Nephron progenitor cell (in vitro differentiated cells): ENCODE measurements around the gene SMAP2.

Experiments
- DNase-seq: peaks from one replicate; pipeline ENCODE4 v3.0.0; 2021
- H3K27ac Mint-ChIP-seq: 2 replicates; pipeline ENCODE4 v1.8.0; 2021; ENCODE audit warnings: mild to moderate bottlenecking, moderate library complexity, mixed read lengths
- H3K27me3 Mint-ChIP-seq: 2 replicates; pipeline ENCODE4 v1.8.0; 2021; ENCODE audit warnings: mild to moderate bottlenecking, low read depth, mixed read lengths; ENCODE audit not compliant: poor library complexity
- H3K36me3 Mint-ChIP-seq: 2 replicates; pipeline ENCODE4 v1.8.0; 2021; ENCODE audit warnings: low read depth, mixed read lengths
- H3K4me1 Mint-ChIP-seq: 2 replicates; pipeline ENCODE4 v1.8.0; 2021; ENCODE audit warnings: mixed read lengths
- H3K4me3 Mint-ChIP-seq: 2 replicates; pipeline ENCODE4 v1.8.0; 2021; ENCODE audit warnings: mild to moderate bottlenecking, moderate library complexity, mixed read lengths
- H3K9me3 Mint-ChIP-seq: 2 replicates; pipeline ENCODE4 v1.8.0; 2021; ENCODE audit warnings: mild to moderate bottlenecking, moderate library complexity, mixed read lengths
- TF ChIP-seq, protein P1 (sequence below): fragments of 200-600 bp; sonication (generic); IDR thresholded peaks from 2 replicates; pipeline ENCODE4 v1.5.0; 2021; ENCODE audit warnings: antibody characterized with exemption

The SMAP2 gene

DNA sequence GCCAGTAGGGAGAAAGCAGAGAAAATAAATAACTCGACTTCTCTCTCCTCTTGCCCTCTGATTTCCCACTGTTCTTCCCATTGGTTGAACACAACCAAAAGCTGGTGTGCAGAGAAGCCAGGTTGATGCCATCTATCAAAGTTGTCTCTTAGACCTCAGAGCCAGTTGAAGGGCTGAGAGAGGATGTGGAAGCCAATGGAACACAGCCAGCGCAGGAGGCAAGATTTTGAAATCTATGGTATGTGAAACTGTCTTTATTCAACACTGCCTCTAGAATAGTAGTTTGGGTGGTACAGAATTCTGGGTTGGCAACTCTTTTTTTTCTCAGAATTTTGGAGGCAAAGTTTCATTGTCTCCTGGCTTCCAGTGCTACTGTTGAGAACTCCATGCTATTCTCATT, 11.3 kb upstream of the SMAP2 start:
- Mint-ChIP-seq H3K36me3 (no peaks in the 10 kb centered on the region), H3K4me1 (no peaks in the 10 kb centered on the region), H3K27ac (no peak overlapping the region), H3K27me3 (peaks cover 32% of the 10 kb centered on the region), H3K4me3 (no peak overlapping the region), H3K9me3 (peaks cover 29% of the 10 kb centered on the region)
- TF ChIP-seq, protein P1, sequence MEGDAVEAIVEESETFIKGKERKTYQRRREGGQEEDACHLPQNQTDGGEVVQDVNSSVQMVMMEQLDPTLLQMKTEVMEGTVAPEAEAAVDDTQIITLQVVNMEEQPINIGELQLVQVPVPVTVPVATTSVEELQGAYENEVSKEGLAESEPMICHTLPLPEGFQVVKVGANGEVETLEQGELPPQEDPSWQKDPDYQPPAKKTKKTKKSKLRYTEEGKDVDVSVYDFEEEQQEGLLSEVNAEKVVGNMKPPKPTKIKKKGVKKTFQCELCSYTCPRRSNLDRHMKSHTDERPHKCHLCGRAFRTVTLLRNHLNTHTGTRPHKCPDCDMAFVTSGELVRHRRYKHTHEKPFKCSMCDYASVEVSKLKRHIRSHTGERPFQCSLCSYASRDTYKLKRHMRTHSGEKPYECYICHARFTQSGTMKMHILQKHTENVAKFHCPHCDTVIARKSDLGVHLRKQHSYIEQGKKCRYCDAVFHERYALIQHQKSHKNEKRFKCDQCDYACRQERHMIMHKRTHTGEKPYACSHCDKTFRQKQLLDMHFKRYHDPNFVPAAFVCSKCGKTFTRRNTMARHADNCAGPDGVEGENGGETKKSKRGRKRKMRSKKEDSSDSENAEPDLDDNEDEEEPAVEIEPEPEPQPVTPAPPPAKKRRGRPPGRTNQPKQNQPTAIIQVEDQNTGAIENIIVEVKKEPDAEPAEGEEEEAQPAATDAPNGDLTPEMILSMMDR = no peak
- no peak for DNase-seq

DNA sequence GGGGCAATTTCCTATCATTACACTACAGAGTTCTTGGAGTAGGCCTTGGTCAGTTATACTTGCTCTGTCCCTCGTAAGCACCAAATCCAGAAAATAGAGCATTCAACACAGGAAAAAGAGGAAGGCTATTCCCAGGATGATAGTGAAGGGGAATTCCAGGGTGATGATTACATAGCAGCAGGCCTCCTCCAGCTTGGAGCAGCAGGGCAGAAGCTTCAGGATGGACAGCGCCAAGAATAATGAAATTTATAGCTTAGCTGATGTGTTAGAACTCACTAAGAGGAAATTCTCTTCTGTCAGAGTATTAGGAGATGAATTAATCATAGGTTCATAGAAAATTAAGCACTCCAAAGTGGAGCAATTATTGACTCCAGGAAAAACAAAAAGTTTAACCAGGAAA, 10.8 kb upstream of the SMAP2 start:
- DNase-seq = no peak
- TF ChIP-seq, protein P1 = no peak
- Mint-ChIP-seq H3K4me3 (no peak overlapping the region), H3K4me1 (no peaks in the 10 kb centered on the region), H3K36me3 (no peaks in the 10 kb centered on the region), H3K9me3 (peaks cover 24% of the 10 kb centered on the region), H3K27me3 (peaks cover 32% of the 10 kb centered on the region), H3K27ac (no peak overlapping the region)

DNA sequence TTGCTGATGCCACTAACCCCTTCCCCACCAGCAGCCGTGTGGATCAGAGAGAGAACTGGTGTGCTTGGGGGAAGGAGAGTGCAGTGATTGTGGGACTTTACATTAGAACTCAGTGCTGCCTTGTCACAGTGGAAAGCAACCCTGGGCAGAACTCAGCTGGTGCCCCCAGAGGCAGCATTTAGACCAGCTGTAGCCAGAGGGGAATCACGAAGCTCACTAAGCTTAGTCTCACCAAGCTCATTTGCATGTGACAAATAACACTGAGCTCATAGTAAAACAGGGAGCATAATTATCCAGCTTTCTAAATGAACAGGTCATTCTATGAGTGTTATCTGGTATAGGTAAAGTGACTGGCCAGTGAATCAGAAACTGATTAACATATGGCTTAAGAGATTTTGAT, 9.8 kb upstream of the SMAP2 start:
- H3K4me1 Mint-ChIP-seq = no peaks in the 10 kb centered on the region

DNA sequence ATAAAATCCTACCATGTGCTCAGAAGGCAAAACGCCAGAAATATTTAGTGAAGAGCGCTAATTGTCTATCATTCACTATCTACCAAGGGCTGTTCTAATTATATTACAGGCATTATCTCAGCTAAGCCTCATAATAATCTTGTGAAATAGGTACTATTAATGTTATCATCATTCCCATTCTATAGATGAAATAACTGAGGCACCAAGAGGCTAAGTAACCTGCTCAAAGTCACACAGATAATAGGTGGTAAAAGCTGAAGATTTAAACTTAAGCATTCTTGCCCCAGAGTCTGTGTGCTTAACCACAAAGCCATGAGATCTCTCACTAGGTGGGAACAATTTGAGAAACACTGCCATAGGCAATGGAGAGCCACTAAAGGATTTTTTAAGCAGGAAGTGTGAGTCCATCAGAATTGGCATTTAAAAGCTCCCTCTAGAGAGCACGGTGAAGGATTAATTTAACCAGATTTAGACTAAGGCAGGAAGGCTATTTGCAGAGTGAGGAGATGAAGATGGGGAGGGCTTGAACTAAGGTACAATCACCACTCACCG, 1.7 kb upstream of the SMAP2 start:
- no peaks in the 10 kb centered on the region for H3K9me3 Mint-ChIP-seq
- no peak overlapping the region for H3K4me3 Mint-ChIP-seq
- TF ChIP-seq, protein P1 = no peak
- DNase-seq = no peak
- no peaks in the 10 kb centered on the region for H3K36me3 Mint-ChIP-seq
- H3K27ac Mint-ChIP-seq = no peak overlapping the region
- H3K27me3 Mint-ChIP-seq = peaks cover 3% of the 10 kb centered on the region
- peaks cover 20% of the 10 kb centered on the region for H3K4me1 Mint-ChIP-seq

More for the DNA sequence above, 9.8 kb upstream of the SMAP2 start:
- Mint-ChIP-seq H3K36me3 (no peaks in the 10 kb centered on the region), H3K4me3 (no peak overlapping the region), H3K27me3 (peaks cover 32% of the 10 kb centered on the region), H3K27ac (no peak overlapping the region), H3K9me3 (peaks cover 14% of the 10 kb centered on the region)
- no peak for DNase-seq
- TF ChIP-seq, protein P1 = no peak

DNA sequence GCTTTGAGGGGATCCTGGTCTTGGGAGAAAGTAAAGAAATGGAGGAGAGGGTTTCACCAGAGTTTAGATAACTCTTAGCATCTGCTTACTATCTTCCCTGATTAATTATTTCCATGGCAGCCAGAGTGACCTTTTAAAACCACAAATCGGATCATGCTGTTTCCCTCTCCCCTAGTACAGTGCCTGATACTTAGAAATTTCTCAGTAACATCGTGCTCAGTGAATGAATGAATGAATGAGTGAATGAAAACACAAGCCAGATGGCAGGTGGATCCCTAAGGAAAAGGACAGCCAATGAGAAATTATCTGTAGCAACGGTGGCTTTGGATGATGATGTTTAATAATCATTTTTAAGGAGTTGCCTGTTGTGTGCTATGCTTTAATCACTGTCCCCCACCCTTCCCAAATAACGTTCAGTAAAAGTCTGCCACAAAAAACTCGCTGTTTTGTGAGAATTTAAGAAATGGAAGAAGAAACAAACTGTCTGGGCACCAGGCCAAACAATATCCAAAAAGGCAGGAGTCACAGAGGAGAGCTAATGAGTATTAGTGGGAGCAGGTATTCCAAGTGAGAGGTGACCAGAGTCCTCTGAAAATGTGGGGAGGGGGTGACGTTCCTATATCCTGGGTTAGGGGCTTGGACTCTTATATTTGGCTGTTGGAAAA, 737 bp upstream of the SMAP2 start:
- Mint-ChIP-seq H3K27me3 (peaks cover 3% of the 10 kb centered on the region), H3K36me3 (no peaks in the 10 kb centered on the region), H3K4me1 (peaks cover 20% of the 10 kb centered on the region), H3K4me3 (peak overlapping the region; percentile 97), H3K9me3 (no peaks in the 10 kb centered on the region), H3K27ac (no peak overlapping the region)
- TF ChIP-seq, protein P1 = no peak
- DNase-seq = no peak

DNA sequence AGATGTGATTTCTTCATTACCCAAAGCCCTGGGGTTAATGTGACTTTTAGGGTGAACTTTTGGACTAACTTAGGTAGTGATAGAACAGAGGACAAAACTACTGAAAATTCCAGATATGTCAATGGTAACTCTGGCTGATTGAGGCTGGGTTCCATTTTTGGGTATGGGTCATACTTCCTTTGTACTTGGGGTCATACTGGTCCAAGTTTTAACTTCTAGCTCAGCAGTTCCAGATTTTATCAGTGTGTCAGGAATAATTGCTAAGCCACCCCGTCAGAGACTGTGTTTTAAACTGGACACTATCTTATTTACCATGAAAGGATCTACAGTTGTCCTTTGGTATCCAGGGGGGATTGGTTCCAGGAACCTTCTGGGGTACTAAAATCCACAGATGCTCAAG, 4.0 kb downstream of the SMAP2 start:
- Mint-ChIP-seq H3K27ac (no peak overlapping the region), H3K36me3 (no peaks in the 10 kb centered on the region), H3K9me3 (no peaks in the 10 kb centered on the region), H3K4me1 (peaks cover 20% of the 10 kb centered on the region), H3K27me3 (peaks cover 3% of the 10 kb centered on the region), H3K4me3 (no peak overlapping the region)
- DNase-seq = no peak
- TF ChIP-seq, protein P1 = no peak
